Left lung (tissue), 10 donors: ENCODE measurements around the gene BAIAP2. TPM values are rescaled to one million over a fixed set of nuclear protein-coding genes. Genes with fewer than 3 reads are reported as not detected.

Experiments used
- ATAC-seq: fragments of 200-7000 bp; cut with Tn5 transposase; one replicate; pipeline ENCODE4 v1.9.1; 2020; ENCODE audit warnings: moderate library complexity
- DNase-seq, 4 donors: peaks; one replicate each; pipeline ENCODE4 v3.0.0-alpha.2; 2013 to 2020
- H3K27ac ChIP-seq, 2 donors: fragments of 200-600 bp; sonication (generic) in 1 of 2; one replicate each; pipeline versions ENCODE4 v1.5.0 to v1.8.0; 2020 to 2021
- H3K27me3 ChIP-seq, 2 donors: fragments of 200-600 bp; sonication (generic) in 1 of 2; one replicate each; pipeline versions ENCODE4 v1.5.0 to v1.8.0; 2020 to 2021
- H3K36me3 ChIP-seq, 2 donors: fragments of 200-600 bp; sonication (generic) in 1 of 2; one replicate each; pipeline versions ENCODE4 v1.5.0 to v1.8.0; 2020 to 2021
- H3K4me1 ChIP-seq, 2 donors: fragments of 200-600 bp; one replicate each; pipeline ENCODE4 v1.8.0; 2021
- H3K4me3 ChIP-seq, 2 donors: fragments of 200-600 bp; sonication (generic) in 1 of 2; one replicate each; pipeline versions ENCODE4 v1.5.0 to v1.8.0; 2020 to 2021; ENCODE audit warnings: mild to moderate bottlenecking in 1 of 2
- H3K9me3 ChIP-seq, 2 donors: fragments of 200-600 bp; sonication (generic) in 1 of 2; one replicate each; pipeline versions ENCODE4 v1.5.0 to v1.8.0; 2020 to 2021
- CTCF ChIP-seq, 2 donors: fragments of 200-600 bp; sonication (generic) in 1 of 2; IDR thresholded peaks; one replicate each; pipeline versions ENCODE4 v1.5.0 to v1.8.0; 2021; ENCODE audit warnings: antibody characterized with exemption in 2 of 2
- intact Hi-C, 2 donors: fragments of 100-400 bp; cut with DNase I; formaldehyde crosslinking; loops; one replicate each; pipeline versions ENCODE4 v1.11.2 to v1.14.2; 2022
- polyA plus RNA-seq, 6 donors: library from polyadenylated mRNA; unstranded; fragments of 120-200 nt; gene quantifications; one replicate each; pipeline ENCODE4 v1.2.1, GENCODE V29; 2013; ENCODE audit not compliant: insufficient read length in 6 of 6
- total RNA-seq, 2 donors: library from RNA; stranded (reverse); fragmentation: NEBNext Ultra II Directional; extraction: Animal tissue kit (Norgen Biotek cat#: 25700); gene quantifications; one replicate each; pipeline ENCODE4 v1.2.1, GENCODE V29; 2021
- donor health status: DM: no; HTN: yes; CAD: no.
- donor health status: DM: no; HTN: no; CAD: no.

BAIAP2 gene
- total and polyA plus RNA-seq, 8 donors = 40.9 to 135 (median 52.6) TPM

- H3K27ac ChIP-seq = peak overlapping the region; percentile 65 to 85
- H3K36me3 ChIP-seq = peaks cover 0 to 36% of the 10 kb centered on the region in 2 donors
- TF ChIP-seq CTCF (IDR thresholded peaks at IDR 0.05) = no peak
- DNase-seq = peak in 3 of 4 donors; percentile 60 to 90 (median 83)
- no peaks in the 10 kb centered on the region for H3K9me3 ChIP-seq
- H3K27me3 ChIP-seq = no peaks in the 10 kb centered on the region
- no peak overlapping the region for H3K4me3 ChIP-seq
- peaks cover 26 to 37% of the 10 kb centered on the region in 2 donors for H3K4me1 ChIP-seq
- ATAC-seq = peak; percentile 75
- intact Hi-C loops = no loop called here
Measured at GRCh38 chr17:81083125-81083765, 48.3 kb downstream of the BAIAP2 start.

- peaks cover 0 to 43% of the 10 kb centered on the region in 2 donors for H3K36me3 ChIP-seq
- H3K4me1 ChIP-seq = peaks cover 26 to 41% of the 10 kb centered on the region in 2 donors
- no peaks in the 10 kb centered on the region for H3K27me3 ChIP-seq
- no peaks in the 10 kb centered on the region for H3K9me3 ChIP-seq
- DNase-seq (peak in 1 of 4 donors; percentile 61), ATAC-seq (peak; percentile 30)
- intact Hi-C loops = no loop called here
- TF ChIP-seq CTCF (IDR thresholded peaks at IDR 0.05) = no peak
- peak overlapping the region in 1 of 2 donors; percentile 16 for H3K27ac ChIP-seq
- H3K4me3 ChIP-seq = no peak overlapping the region
Measured at GRCh38 chr17:81084680-81085419, 49.9 kb downstream of the BAIAP2 start.

GRCh38 chr17:81085420-81085911, 50.5 kb downstream of the BAIAP2 start:
- Histone ChIP-seq H3K4me1 (peaks cover 31 to 47% of the 10 kb centered on the region in 2 donors), H3K4me3 (no peak overlapping the region), H3K27me3 (no peaks in the 10 kb centered on the region), H3K36me3 (peaks cover 0 to 43% of the 10 kb centered on the region in 2 donors), H3K27ac (no peak overlapping the region), H3K9me3 (no peaks in the 10 kb centered on the region)
- intact Hi-C loops = no loop called here
- no peak for DNase-seq
- no peak for ATAC-seq
- no peak for TF ChIP-seq CTCF (IDR thresholded peaks at IDR 0.05)

- Histone ChIP-seq H3K27ac (no peak overlapping the region), H3K27me3 (no peaks in the 10 kb centered on the region), H3K4me1 (peaks cover 29 to 50% of the 10 kb centered on the region in 2 donors), H3K36me3 (peaks cover 0 to 43% of the 10 kb centered on the region in 2 donors), H3K4me3 (no peak overlapping the region), H3K9me3 (no peaks in the 10 kb centered on the region)
- DNase-seq (peak in 1 of 4 donors; percentile 51), ATAC-seq (peak; percentile 1)
- no peak for TF ChIP-seq CTCF (IDR thresholded peaks at IDR 0.05)
- intact Hi-C loops = no loop called here
Measured at GRCh38 chr17:81086789-81087551, 52.0 kb downstream of the BAIAP2 start.
